A549 (cell line): ENCODE results near the gene ZBED1. TPM values are rescaled to one million over a fixed set of nuclear protein-coding genes. Genes with fewer than 3 reads are reported as not detected.

Experiments
- ATAC-seq, 2 experiments: fragments of 200-7000 bp in 1 of 2; fragments of >200 bp in 1 of 2; cut with Nextera tagmentation in 1 of 2; cut with Tn5 transposase in 1 of 2; 3 replicates each; pipeline versions ENCODE4 v1.8.0 to v1.9.1; 2018 to 2020; ENCODE audit warnings: mild to moderate bottlenecking in 1 of 2, moderate library complexity in 1 of 2
- CTCF ChIA-PET: fragments of 300-600 bp; sonication (Branson Sonifier 250); formaldehyde crosslinking; extraction: SDS; loops from one replicate; lab custom pipeline; 2021; ENCODE audit warnings: antibody characterized with exemption, inconsistent platforms; lab: Yijun Ruan, JAX
- POLR2A ChIA-PET: fragments of 350-600 bp; formaldehyde crosslinking; extraction: SDS; loops from one replicate; lab custom pipeline; 2021; ENCODE audit warnings: antibody characterized with exemption, inconsistent platforms; lab: Yijun Ruan, JAX
- DNase-seq, 2 experiments: peaks; one replicate each; pipeline versions ENCODE4 v3.0.0 to v3.0.0-alpha.2; 2011 to 2016; ENCODE audit warnings: low read depth in 1 of 2, low spot score in 1 of 2
- FAIRE-seq: peaks from 2 replicates; lab custom pipeline; 2011; peaks lifted over from hg19 to GRCh38; lab: Jason Lieb, UNC
- H3K27ac ChIP-seq, 2 experiments: fragments of >200 bp; sonication (Bioruptor Twin); formaldehyde crosslinking; 3 replicates each; pipeline ENCODE4 v1.5.1; 2016 to 2017
- H3K4me1 ChIP-seq: fragments of >200 bp; sonication (Bioruptor Twin); formaldehyde crosslinking; 3 replicates; pipeline ENCODE4 v1.6.1; 2016
- H3K4me2 ChIP-seq: fragments of >200 bp; sonication (Bioruptor Twin); formaldehyde crosslinking; 3 replicates; pipeline ENCODE4 v1.6.1; 2016
- H3K4me3 ChIP-seq: fragments of >200 bp; sonication (Bioruptor Twin); formaldehyde crosslinking; 3 replicates; pipeline ENCODE4 v1.5.1; 2016
- H3K9me3 ChIP-seq: fragments of >200 bp; sonication (Bioruptor Twin); formaldehyde crosslinking; 3 replicates; pipeline ENCODE4 v1.6.1; 2016
- ATOH8 ChIP-seq: fragments of 250-450 bp; sonication (Bioruptor Pico); IDR thresholded peaks from 2 replicates; pipeline ENCODE4 v1.5.0; 2020; ENCODE audit warnings: low read depth, mild to moderate bottlenecking, moderate library complexity
- CEBPB ChIP-seq, 2 experiments: fragments of >200 bp in 1 of 2; sonication (Bioruptor Twin) in 1 of 2; formaldehyde crosslinking in 1 of 2; IDR thresholded peaks; 2 replicates each; pipeline ENCODE4 v1.6.1; 2012 to 2016
- CHD2 ChIP-seq: fragments of 150-350 bp; IDR thresholded peaks from 2 replicates; pipeline ENCODE4 v1.6.1; 2014; ENCODE audit warnings: low read length; ENCODE audit not compliant: partially characterized antibody
- CHD4 ChIP-seq: fragments of 200-600 bp; sonication (generic); IDR thresholded peaks from 2 replicates; pipeline ENCODE4 v1.6.1; 2016; ENCODE audit warnings: antibody characterized with exemption, mild to moderate bottlenecking, borderline replicate concordance
- CTCF ChIP-seq: fragments of >200 bp; sonication (Bioruptor Twin); formaldehyde crosslinking; IDR thresholded peaks from 3 replicates; pipeline ENCODE4 v1.5.1; 2016
- EHMT2 ChIP-seq: fragments of 200-600 bp; sonication (generic); IDR thresholded peaks from 2 replicates; pipeline ENCODE4 v1.6.1; 2016; ENCODE audit warnings: antibody characterized with exemption, low read depth, mild to moderate bottlenecking, moderate library complexity
- ESRRA ChIP-seq: fragments of 150-350 bp; IDR thresholded peaks from 2 replicates; pipeline ENCODE4 v1.6.1; 2014; ENCODE audit warnings: mild to moderate bottlenecking, low read length, borderline replicate concordance
- FOXS1 ChIP-seq: fragments of 250-450 bp; sonication (Bioruptor Pico); IDR thresholded peaks from 2 replicates; pipeline ENCODE4 v1.5.0; 2020; ENCODE audit warnings: mild to moderate bottlenecking, moderate library complexity
- HDAC2 ChIP-seq: fragments of 200-600 bp; sonication (generic); IDR thresholded peaks from 2 replicates; pipeline ENCODE4 v1.6.1; 2016
- HEYL ChIP-seq: fragments of 250-450 bp; sonication (Bioruptor Pico); IDR thresholded peaks from 2 replicates; pipeline ENCODE4 v1.8.0; 2021; ENCODE audit warnings: mild to moderate bottlenecking, moderate library complexity
- HOXA7 ChIP-seq: fragments of 250-450 bp; sonication (Bioruptor Pico); IDR thresholded peaks from 2 replicates; pipeline ENCODE4 v1.5.0; 2020; ENCODE audit warnings: mild to moderate bottlenecking, moderate library complexity
- MAX ChIP-seq: IDR thresholded peaks from 2 replicates; pipeline ENCODE4 v1.6.1; 2012
- MAZ ChIP-seq: fragments of 150-350 bp; IDR thresholded peaks from 2 replicates; pipeline ENCODE4 v1.6.1; 2014; ENCODE audit warnings: antibody characterized with exemption, low read depth, low read length, borderline replicate concordance
- NPAS2 ChIP-seq: fragments of 250-450 bp; sonication (Bioruptor Pico); IDR thresholded peaks from 2 replicates; pipeline ENCODE4 v1.8.0; 2022; ENCODE audit warnings: mild to moderate bottlenecking, moderate library complexity, borderline replicate concordance
- RAD21 ChIP-seq, 2 experiments: fragments of >200 bp in 1 of 2; sonication (Bioruptor Twin) in 1 of 2; formaldehyde crosslinking in 1 of 2; IDR thresholded peaks in 1 of 2; conservative IDR thresholded peaks in 1 of 2; 2 replicates in 1 of 2; 3 replicates in 1 of 2; pipeline ENCODE4 v1.6.1; 2012 to 2018; ENCODE audit warnings: inconsistent platforms in 1 of 2
- RARB ChIP-seq: fragments of 250-450 bp; sonication (Bioruptor Pico); IDR thresholded peaks from 2 replicates; pipeline ENCODE4 v1.8.0; 2021; ENCODE audit warnings: mild to moderate bottlenecking, moderate library complexity
- RFX5 ChIP-seq: fragments of 450-650 bp; IDR thresholded peaks from 2 replicates; pipeline ENCODE4 v1.7.1; 2014; ENCODE audit warnings: antibody characterized with exemption, mild to moderate bottlenecking, moderate library complexity
- SMC3 ChIP-seq: fragments of >200 bp; sonication (Bioruptor Twin); formaldehyde crosslinking; IDR thresholded peaks from 3 replicates; pipeline ENCODE4 v1.6.1; 2018; ENCODE audit warnings: inconsistent platforms
- ZC3H11A ChIP-seq: fragments of 450-650 bp; IDR thresholded peaks from 2 replicates; pipeline ENCODE4 v1.6.1; 2014; ENCODE audit warnings: antibody characterized with exemption, mild to moderate bottlenecking
- ZFP36 ChIP-seq: fragments of 450-650 bp; IDR thresholded peaks from 2 replicates; pipeline ENCODE4 v1.6.1; 2014; ENCODE audit warnings: borderline replicate concordance; ENCODE audit not compliant: partially characterized antibody
- ZSCAN20 ChIP-seq: fragments of 250-450 bp; sonication (Bioruptor Pico); IDR thresholded peaks from 2 replicates; pipeline ENCODE4 v1.8.0; 2022; ENCODE audit warnings: mild to moderate bottlenecking, moderate library complexity
- WGBS: methylation state at CpG from one replicate; pipeline ENCODE4 v1.1.6; 2017; ENCODE audit errors: missing lambda C conversion rate; 5-methylcytosine and 5-hydroxymethylcytosine counted together
- polyA plus RNA-seq, 4 experiments: library from polyadenylated mRNA; depleted of rRNA in 3 of 4; stranded (reverse); fragments of >200 nt; fragmentation: RNase III in 1 of 4; extraction: RNeasy Plus Mini Kit Qiagen cat#74134 plus additional on column Dnase treatment in 1 of 4; gene quantifications; 2 replicates in 3 of 4; 3 replicates in 1 of 4; pipeline ENCODE4 v1.2.3, GENCODE V29; 2011 to 2017

ZBED1 gene
- polyA plus RNA-seq, 2 of the 4 experiments (the other 2 are of a cell fraction): 19.7 to 21.9 TPM

GRCh38 chrX:2548711-2549423 lies 48.1 kb upstream of the ZBED1 start:
- peaks cover 19% of the 10 kb centered on the region for H3K4me1 ChIP-seq
- H3K9me3 ChIP-seq: peaks cover 22% of the 10 kb centered on the region; the same call in 2 of the 3 replicates
- POLR2A ChIA-PET: no interaction called here
- H3K4me3 ChIP-seq: no peak overlapping the region
- no peak for TF ChIP-seq HDAC2
- TF ChIP-seq CTCF: no peak
- no peak for TF ChIP-seq SMC3
- TF ChIP-seq ZFP36: no peak
- TF ChIP-seq ATOH8 (CRISPR knock-in tag): no peak
- TF ChIP-seq ZSCAN20 (CRISPR knock-in tag): no peak
- no peak for TF ChIP-seq FOXS1 (CRISPR knock-in tag)
- no peak for TF ChIP-seq HEYL (CRISPR knock-in tag)
- no peak for TF ChIP-seq CHD4
- TF ChIP-seq MAZ: no peak
- TF ChIP-seq RARB (CRISPR knock-in tag): no peak
- no peak for TF ChIP-seq RFX5
- TF ChIP-seq RAD21 (conservative IDR thresholded peaks at IDR 0.05 in 1 of 2, IDR thresholded peaks at IDR 0.05 in 1 of 2): no peak
- TF ChIP-seq, all 56 proteins: peak for 0
- ATAC-seq: no peak
- no peak overlapping the region for H3K27ac ChIP-seq
- FAIRE-seq: no peak
- CTCF ChIA-PET: no interaction called here
- WGBS: 71% methylated on average over 11 of the region's 11 CpGs
- H3K4me2 ChIP-seq: no peak overlapping the region
- no peak for DNase-seq

GRCh38 chrX:2547736-2548135 lies 47.0 kb upstream of the ZBED1 start:
- Histone ChIP-seq H3K27ac (no peak overlapping the region), H3K4me3 (no peak overlapping the region), H3K9me3 (peaks cover 22% of the 10 kb centered on the region; the same call in 2 of the 3 replicates), H3K4me2 (no peak overlapping the region), H3K4me1 (peaks cover 12% of the 10 kb centered on the region)
- WGBS: 62% methylated on average over 4 of the region's 4 CpGs
- TF ChIP-seq RAD21 (conservative IDR thresholded peaks at IDR 0.05 in 1 of 2, IDR thresholded peaks at IDR 0.05 in 1 of 2) (no peak), CHD2 (no peak), CEBPB (IDR thresholded peaks at IDR 0.05) (no peak), ZFP36 (no peak), EHMT2 (no peak), ZC3H11A (no peak), MAX (no peak), NPAS2 (CRISPR knock-in tag) (no peak), HDAC2 (no peak)
- FAIRE-seq: no peak
- ChIA-PET POLR2A (no interaction called here), CTCF (no interaction called here)
- no peak for DNase-seq
- no peak for ATAC-seq

GRCh38 chrX:2546496-2546895 lies 45.7 kb upstream of the ZBED1 start:
- peaks cover 22% of the 10 kb centered on the region; the same call in 2 of the 3 replicates for H3K9me3 ChIP-seq
- H3K4me3 ChIP-seq: no peak overlapping the region
- no peak overlapping the region for H3K4me2 ChIP-seq
- no peak for ATAC-seq
- TF ChIP-seq NPAS2 (CRISPR knock-in tag) (no peak), SMC3 (no peak), ESRRA (no peak), CEBPB (IDR thresholded peaks at IDR 0.05) (no peak), HOXA7 (CRISPR knock-in tag) (no peak), RAD21 (conservative IDR thresholded peaks at IDR 0.05 in 1 of 2, IDR thresholded peaks at IDR 0.05 in 1 of 2) (no peak)
- CTCF ChIA-PET: no interaction called here
- WGBS: 19% methylated on average over 1 of the region's 1 CpG
- POLR2A ChIA-PET: no interaction called here
- H3K27ac ChIP-seq: no peak overlapping the region
- no peak for DNase-seq
- no peak for FAIRE-seq
- no peaks in the 10 kb centered on the region; the same call in 2 of the 3 replicates for H3K4me1 ChIP-seq
